Measurements from ENCODE around the gene MORN5. TPM values are rescaled to one million over a fixed set of nuclear protein-coding genes. Genes with fewer than 3 reads are reported as not detected.
A peak's percentile ranks its signal among the peaks of the same experiment; 100 is the strongest.

Gene MORN5
- total RNA-seq, 1 donor from 2014 or later: 2.1 TPM

GRCh38 chr9:122221183-122221811 is 61.6 kb downstream of the MORN5 start:
- Mint-ChIP-seq H3K9me3 (no peaks in the 10 kb centered on the region), H3K4me3 (peak overlapping the region; percentile 72), H3K27me3 (peaks cover 97% of the 10 kb centered on the region), H3K4me1 (ENCODE audit: unreplicated experiment) (peaks cover 45% of the 10 kb centered on the region), H3K36me3 (peaks cover 11% of the 10 kb centered on the region), H3K27ac (no peak overlapping the region)
- no peak for DNase-seq (ENCODE audit: extremely low spot score, unreplicated experiment)
- TF ChIP-seq CTCF (conservative IDR thresholded peaks at IDR 0.05): no peak

GRCh38 chr9:122222791-122223190 is 63.1 kb downstream of the MORN5 start:
- TF ChIP-seq CTCF (conservative IDR thresholded peaks at IDR 0.05): no peak
- DNase-seq (ENCODE audit: extremely low spot score, unreplicated experiment): no peak
- H3K36me3 Mint-ChIP-seq: peaks cover 11% of the 10 kb centered on the region

GRCh38 chr9:122223435-122223834 is 63.7 kb downstream of the MORN5 start:
- Mint-ChIP-seq H3K9me3 (no peaks in the 10 kb centered on the region), H3K36me3 (peaks cover 11% of the 10 kb centered on the region), H3K4me3 (no peak overlapping the region), H3K4me1 (ENCODE audit: unreplicated experiment) (peaks cover 46% of the 10 kb centered on the region), H3K27me3 (peaks cover 96% of the 10 kb centered on the region), H3K27ac (no peak overlapping the region)
- no peak for TF ChIP-seq CTCF (conservative IDR thresholded peaks at IDR 0.05)
- DNase-seq (ENCODE audit: extremely low spot score, unreplicated experiment): no peak

More at GRCh38 chr9:122222791-122223190, 63.1 kb downstream of the MORN5 start:
- Mint-ChIP-seq H3K4me3 (no peak overlapping the region), H3K9me3 (no peaks in the 10 kb centered on the region), H3K27ac (no peak overlapping the region), H3K4me1 (ENCODE audit: unreplicated experiment) (peaks cover 53% of the 10 kb centered on the region), H3K27me3 (peaks cover 98% of the 10 kb centered on the region)

- peaks cover 76% of the 10 kb centered on the region for H3K27me3 Mint-ChIP-seq
- no peak for DNase-seq (ENCODE audit: extremely low spot score, unreplicated experiment)
- H3K27ac Mint-ChIP-seq: no peak overlapping the region
- H3K9me3 Mint-ChIP-seq: no peaks in the 10 kb centered on the region
- TF ChIP-seq CTCF (conservative IDR thresholded peaks at IDR 0.05): no peak
- H3K4me1 Mint-ChIP-seq (ENCODE audit: unreplicated experiment): peaks cover 29% of the 10 kb centered on the region
- peaks cover 11% of the 10 kb centered on the region for H3K36me3 Mint-ChIP-seq
- no peak overlapping the region for H3K4me3 Mint-ChIP-seq
Observed at GRCh38 chr9:122225312-122226141, 65.8 kb downstream of the MORN5 start.

- Mint-ChIP-seq H3K36me3 (peaks cover 11% of the 10 kb centered on the region), H3K9me3 (no peaks in the 10 kb centered on the region), H3K4me3 (peak overlapping the region; percentile 83), H3K27me3 (peaks cover 69% of the 10 kb centered on the region), H3K27ac (no peak overlapping the region), H3K4me1 (ENCODE audit: unreplicated experiment) (peaks cover 28% of the 10 kb centered on the region)
- no peak for TF ChIP-seq CTCF (conservative IDR thresholded peaks at IDR 0.05)
- DNase-seq (ENCODE audit: extremely low spot score, unreplicated experiment): no peak
Observed at GRCh38 chr9:122226142-122226757, 66.5 kb downstream of the MORN5 start.

All from type B pancreatic cell (in vitro differentiated cells).